ENCODE results near the gene C15orf39.

C15orf39 gene

GRCh38 chr15:75201616-75202250 is at the start of gene C15orf39:
Gene C15orf39, plus strand, starts transcription at chr15:75201882. Its CDS starts 4,167 bp downstream, at chr15:75206049.
- peaks cover 7 to 8% of the 10 kb centered on the region in 2 donors for H3K36me3 ChIP-seq (ENCODE audit: control insufficient read depth in 1 of 2, insufficient read depth in 2 of 2, low read length in 2 of 2)
- peaks cover 26 to 38% of the 10 kb centered on the region in 2 donors for H3K4me1 ChIP-seq (ENCODE audit: control insufficient read depth in 1 of 2, insufficient read depth in 2 of 2, low read length in 2 of 2)
- H3K27me3 ChIP-seq (ENCODE audit: low read depth, low read length): no peaks in the 10 kb centered on the region
- peak within 1 kb of the TSS; percentile 88 for H3K27ac ChIP-seq (ENCODE audit: low read length)
- H3K4me3 ChIP-seq (ENCODE audit: low read depth in 1 of 2, low read length in 2 of 2): peak within 1 kb of the TSS; percentile 81 to 84
- H3K9me3 ChIP-seq (ENCODE audit: control insufficient read depth in 1 of 2, low read length in 2 of 2): no peaks in the 10 kb centered on the region

- H3K4me1 ChIP-seq (ENCODE audit: control insufficient read depth in 1 of 2, insufficient read depth in 2 of 2, low read length in 2 of 2): no peaks in the 10 kb centered on the region
- no peaks in the 10 kb centered on the region for H3K9me3 ChIP-seq (ENCODE audit: control insufficient read depth in 1 of 2, low read length in 2 of 2)
- no peak overlapping the region for H3K27ac ChIP-seq (ENCODE audit: low read length)
Observed at GRCh38 chr15:75152382-75153079, 49.2 kb upstream of the C15orf39 start.

GRCh38 chr15:75153087-75153486 is 48.6 kb upstream of the C15orf39 start:
- Histone ChIP-seq H3K27ac (ENCODE audit: low read length) (no peak overlapping the region), H3K36me3 (ENCODE audit: control insufficient read depth in 1 of 2, insufficient read depth in 2 of 2, low read length in 2 of 2) (no peaks in the 10 kb centered on the region), H3K4me1 (ENCODE audit: control insufficient read depth in 1 of 2, insufficient read depth in 2 of 2, low read length in 2 of 2) (no peaks in the 10 kb centered on the region), H3K9me3 (ENCODE audit: control insufficient read depth in 1 of 2, low read length in 2 of 2) (no peaks in the 10 kb centered on the region), H3K27me3 (ENCODE audit: low read depth, low read length) (no peaks in the 10 kb centered on the region), H3K4me3 (ENCODE audit: low read depth in 1 of 2, low read length in 2 of 2) (no peak overlapping the region)

More at GRCh38 chr15:75152382-75153079, 49.2 kb upstream of the C15orf39 start:
- Histone ChIP-seq H3K36me3 (ENCODE audit: control insufficient read depth in 1 of 2, insufficient read depth in 2 of 2, low read length in 2 of 2) (no peaks in the 10 kb centered on the region), H3K27me3 (ENCODE audit: low read depth, low read length) (no peaks in the 10 kb centered on the region), H3K4me3 (ENCODE audit: low read depth in 1 of 2, low read length in 2 of 2) (no peak overlapping the region)

- no peak overlapping the region for H3K4me3 ChIP-seq (ENCODE audit: low read depth in 1 of 2, low read length in 2 of 2)
- H3K9me3 ChIP-seq (ENCODE audit: control insufficient read depth in 1 of 2, low read length in 2 of 2): no peaks in the 10 kb centered on the region
- H3K27ac ChIP-seq (ENCODE audit: low read length): no peak overlapping the region
- no peaks in the 10 kb centered on the region for H3K27me3 ChIP-seq (ENCODE audit: low read depth, low read length)
- no peaks in the 10 kb centered on the region for H3K36me3 ChIP-seq (ENCODE audit: control insufficient read depth in 1 of 2, insufficient read depth in 2 of 2, low read length in 2 of 2)
- H3K4me1 ChIP-seq (ENCODE audit: control insufficient read depth in 1 of 2, insufficient read depth in 2 of 2, low read length in 2 of 2): no peaks in the 10 kb centered on the region
Observed at GRCh38 chr15:75153565-75154276, 48.0 kb upstream of the C15orf39 start.

GRCh38 chr15:75154461-75155062 is 47.1 kb upstream of the C15orf39 start:
- Histone ChIP-seq H3K4me1 (ENCODE audit: control insufficient read depth in 1 of 2, insufficient read depth in 2 of 2, low read length in 2 of 2) (no peaks in the 10 kb centered on the region), H3K27ac (ENCODE audit: low read length) (no peak overlapping the region)

DNA sequence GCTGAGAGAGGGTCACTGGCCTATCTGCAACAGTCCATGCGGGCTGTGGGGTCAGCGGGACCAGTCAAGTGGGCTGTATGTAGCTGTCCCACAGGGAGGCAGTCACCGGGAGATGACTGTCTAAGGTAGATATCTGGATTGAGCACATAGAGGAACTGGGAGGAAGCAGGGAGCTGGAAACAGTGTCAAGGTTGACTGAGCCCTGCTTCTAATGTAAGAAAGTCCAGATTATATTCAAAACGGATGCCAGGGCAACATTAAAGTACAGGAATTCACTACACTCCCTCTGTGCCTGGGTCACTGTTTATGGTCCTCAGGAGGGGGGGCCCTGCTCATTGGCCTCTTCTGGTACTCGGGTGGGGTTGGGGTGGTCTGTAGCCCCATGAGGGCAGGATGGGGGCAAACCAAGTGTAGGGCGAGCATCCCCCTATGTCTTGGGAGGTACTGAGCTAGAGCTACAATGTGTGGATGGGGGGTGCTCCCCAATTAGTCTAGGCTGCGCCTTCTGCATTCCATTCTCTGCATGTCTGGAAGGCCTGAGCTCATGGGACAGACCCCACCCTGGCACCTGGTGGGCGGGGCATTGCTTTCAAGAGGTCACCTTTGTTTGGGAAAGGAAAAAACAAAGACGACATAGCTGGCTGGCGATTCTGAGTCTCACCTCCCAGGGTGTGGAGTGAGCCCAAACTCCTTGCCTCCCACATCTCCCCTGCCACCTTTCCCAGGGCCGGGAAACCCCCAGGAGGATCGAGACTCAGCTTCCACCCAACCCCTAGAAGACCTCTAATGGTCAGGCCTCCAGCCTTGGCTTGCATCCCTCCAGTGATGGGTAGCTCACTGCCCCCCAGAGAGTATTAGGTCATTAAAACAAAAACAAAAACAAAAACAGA is 45.1 kb upstream of the C15orf39 start:
- Histone ChIP-seq H3K27me3 (ENCODE audit: low read depth, low read length) (no peaks in the 10 kb centered on the region), H3K27ac (ENCODE audit: low read length) (no peak overlapping the region), H3K4me3 (ENCODE audit: low read depth in 1 of 2, low read length in 2 of 2) (no peak overlapping the region), H3K4me1 (ENCODE audit: control insufficient read depth in 1 of 2, insufficient read depth in 2 of 2, low read length in 2 of 2) (no peaks in the 10 kb centered on the region), H3K36me3 (ENCODE audit: control insufficient read depth in 1 of 2, insufficient read depth in 2 of 2, low read length in 2 of 2) (no peaks in the 10 kb centered on the region), H3K9me3 (ENCODE audit: control insufficient read depth in 1 of 2, low read length in 2 of 2) (no peaks in the 10 kb centered on the region)

More at GRCh38 chr15:75154461-75155062, 47.1 kb upstream of the C15orf39 start:
- no peaks in the 10 kb centered on the region for H3K9me3 ChIP-seq (ENCODE audit: control insufficient read depth in 1 of 2, low read length in 2 of 2)
- H3K4me3 ChIP-seq (ENCODE audit: low read depth in 1 of 2, low read length in 2 of 2): no peak overlapping the region
- no peaks in the 10 kb centered on the region for H3K36me3 ChIP-seq (ENCODE audit: control insufficient read depth in 1 of 2, insufficient read depth in 2 of 2, low read length in 2 of 2)
- no peaks in the 10 kb centered on the region for H3K27me3 ChIP-seq (ENCODE audit: low read depth, low read length)

GRCh38 chr15:75158402-75158801 is 43.3 kb upstream of the C15orf39 start:
- H3K4me3 ChIP-seq (ENCODE audit: low read depth in 1 of 2, low read length in 2 of 2): no peak overlapping the region
- no peak overlapping the region for H3K27ac ChIP-seq (ENCODE audit: low read length)
- H3K4me1 ChIP-seq (ENCODE audit: control insufficient read depth in 1 of 2, insufficient read depth in 2 of 2, low read length in 2 of 2): no peaks in the 10 kb centered on the region
- H3K36me3 ChIP-seq (ENCODE audit: control insufficient read depth in 1 of 2, insufficient read depth in 2 of 2, low read length in 2 of 2): no peaks in the 10 kb centered on the region
- H3K27me3 ChIP-seq (ENCODE audit: low read depth, low read length): no peaks in the 10 kb centered on the region
- no peaks in the 10 kb centered on the region for H3K9me3 ChIP-seq (ENCODE audit: control insufficient read depth in 1 of 2, low read length in 2 of 2)

DNA sequence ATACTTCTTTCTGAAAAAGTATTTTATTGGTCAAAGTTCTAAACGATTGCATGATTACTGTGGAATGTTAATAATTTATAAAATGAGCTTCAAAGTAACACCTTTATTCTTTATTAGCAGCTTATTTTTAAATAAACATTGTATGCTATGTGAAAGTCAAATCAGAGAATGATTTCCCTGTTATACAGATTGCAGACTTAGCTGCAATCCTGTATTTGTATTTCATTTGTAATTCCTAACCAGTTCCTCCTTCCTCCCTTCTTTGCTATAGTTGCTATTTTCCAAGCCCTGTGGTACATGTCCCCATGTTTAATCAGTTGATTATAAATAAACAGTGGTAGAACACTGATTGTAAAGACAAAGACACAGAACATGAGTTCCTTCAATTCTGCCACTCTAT is 42.4 kb upstream of the C15orf39 start:
- Histone ChIP-seq H3K4me1 (ENCODE audit: control insufficient read depth in 1 of 2, insufficient read depth in 2 of 2, low read length in 2 of 2) (no peaks in the 10 kb centered on the region), H3K27ac (ENCODE audit: low read length) (no peak overlapping the region), H3K4me3 (ENCODE audit: low read depth in 1 of 2, low read length in 2 of 2) (no peak overlapping the region), H3K9me3 (ENCODE audit: control insufficient read depth in 1 of 2, low read length in 2 of 2) (no peaks in the 10 kb centered on the region), H3K27me3 (ENCODE audit: low read depth, low read length) (no peaks in the 10 kb centered on the region), H3K36me3 (ENCODE audit: control insufficient read depth in 1 of 2, insufficient read depth in 2 of 2, low read length in 2 of 2) (no peaks in the 10 kb centered on the region)

GRCh38 chr15:75161106-75161916 is 40.4 kb upstream of the C15orf39 start:
- H3K36me3 ChIP-seq (ENCODE audit: control insufficient read depth in 1 of 2, insufficient read depth in 2 of 2, low read length in 2 of 2): no peaks in the 10 kb centered on the region
- no peaks in the 10 kb centered on the region for H3K27me3 ChIP-seq (ENCODE audit: low read depth, low read length)
- no peaks in the 10 kb centered on the region for H3K4me1 ChIP-seq (ENCODE audit: control insufficient read depth in 1 of 2, insufficient read depth in 2 of 2, low read length in 2 of 2)
- no peak overlapping the region for H3K4me3 ChIP-seq (ENCODE audit: low read depth in 1 of 2, low read length in 2 of 2)
- H3K27ac ChIP-seq (ENCODE audit: low read length): no peak overlapping the region
- no peaks in the 10 kb centered on the region for H3K9me3 ChIP-seq (ENCODE audit: control insufficient read depth in 1 of 2, low read length in 2 of 2)

- H3K4me3 ChIP-seq (ENCODE audit: low read depth in 1 of 2, low read length in 2 of 2): no peak overlapping the region
- H3K27ac ChIP-seq (ENCODE audit: low read length): no peak overlapping the region
- no peaks in the 10 kb centered on the region for H3K27me3 ChIP-seq (ENCODE audit: low read depth, low read length)
- H3K4me1 ChIP-seq (ENCODE audit: control insufficient read depth in 1 of 2, insufficient read depth in 2 of 2, low read length in 2 of 2): no peaks in the 10 kb centered on the region
- H3K9me3 ChIP-seq (ENCODE audit: control insufficient read depth in 1 of 2, low read length in 2 of 2): no peaks in the 10 kb centered on the region
- no peaks in the 10 kb centered on the region for H3K36me3 ChIP-seq (ENCODE audit: control insufficient read depth in 1 of 2, insufficient read depth in 2 of 2, low read length in 2 of 2)
Observed at GRCh38 chr15:75161917-75162414, 39.7 kb upstream of the C15orf39 start.

Data from muscle layer of duodenum (tissue), 2 donors.